GM18520 (cell line): ENCODE results near the gene DDX1.
"Not testable (repeated sequence)": the region's sequence is repeated elsewhere in the genome, so short reads cannot be mapped to it uniquely, and the experiment has no call there.

Experiments
- ATAC-seq: cut with Tn5 transposase; IDR thresholded peaks from one replicate; pipeline ENCODE4 v1.9.1; 2021; ENCODE audit not compliant: unreplicated experiment

Gene DDX1

DNA sequence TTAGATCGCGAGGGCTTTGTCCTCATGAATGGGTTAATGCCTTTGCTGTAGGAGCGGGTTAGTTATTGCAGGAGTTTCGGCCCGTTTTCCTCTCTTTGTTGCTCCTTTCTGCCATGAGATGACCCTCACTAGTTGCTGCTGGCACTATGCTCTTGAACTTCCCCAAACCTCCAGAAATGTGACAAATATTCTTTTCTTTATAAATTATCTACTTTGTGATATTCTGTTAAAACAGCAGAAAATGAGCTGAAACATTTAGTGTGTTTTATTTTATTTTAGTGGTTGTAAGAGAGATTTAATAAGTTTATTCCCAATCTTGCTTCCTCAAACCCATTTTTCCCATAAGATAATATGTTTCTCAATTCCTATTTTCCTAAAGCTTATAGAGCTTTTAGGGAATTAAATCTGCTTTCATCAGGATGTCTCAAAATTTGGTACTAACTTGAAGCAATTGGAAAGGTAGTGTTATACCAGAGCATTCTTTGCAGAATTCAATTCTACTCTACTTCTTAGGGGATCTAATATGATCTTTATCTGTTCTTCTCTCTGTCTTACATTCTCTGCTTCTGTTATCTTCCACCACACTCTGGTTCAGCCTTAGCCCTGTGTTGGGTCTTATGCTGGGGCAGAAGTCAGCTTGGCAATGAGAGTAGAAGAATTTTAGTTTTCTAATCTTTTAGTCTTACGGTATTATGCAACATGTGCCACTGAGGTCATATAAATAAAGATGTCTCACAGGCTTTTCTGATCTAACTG lies 23.1 kb downstream of the DDX1 start:
- no peak for ATAC-seq

DNA sequence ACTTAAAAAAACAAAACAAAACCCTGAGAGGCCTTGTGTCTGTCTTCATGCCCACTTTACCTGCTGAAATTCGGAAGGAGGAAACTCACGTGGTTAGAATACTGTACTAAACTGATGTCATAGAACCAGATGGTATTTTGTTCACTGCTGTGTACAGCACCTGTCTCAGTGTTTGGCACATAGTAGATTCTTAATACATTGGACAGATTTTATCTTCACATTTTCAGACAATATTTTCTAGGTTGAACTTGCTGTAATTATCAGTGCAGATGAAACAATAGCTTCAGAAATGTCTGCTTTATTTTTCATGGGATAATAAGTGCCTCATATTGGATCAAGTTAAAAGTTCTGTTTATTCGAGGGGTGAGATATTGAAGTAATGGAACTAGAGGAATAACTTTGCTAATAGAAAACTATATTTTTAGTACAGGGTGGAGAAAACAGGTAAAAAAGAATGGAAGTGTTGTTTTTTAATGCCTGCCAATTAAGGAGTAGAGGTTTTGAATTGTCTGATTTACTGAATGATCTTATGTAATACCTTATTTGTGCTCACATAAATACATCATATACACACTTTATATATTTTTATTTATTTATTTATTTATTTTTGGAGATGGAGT lies 23.7 kb downstream of the DDX1 start:
- ATAC-seq = no peak

GRCh38 chr2:15616429-15616828 lies 24.8 kb downstream of the DDX1 start:
- no peak for ATAC-seq

DNA sequence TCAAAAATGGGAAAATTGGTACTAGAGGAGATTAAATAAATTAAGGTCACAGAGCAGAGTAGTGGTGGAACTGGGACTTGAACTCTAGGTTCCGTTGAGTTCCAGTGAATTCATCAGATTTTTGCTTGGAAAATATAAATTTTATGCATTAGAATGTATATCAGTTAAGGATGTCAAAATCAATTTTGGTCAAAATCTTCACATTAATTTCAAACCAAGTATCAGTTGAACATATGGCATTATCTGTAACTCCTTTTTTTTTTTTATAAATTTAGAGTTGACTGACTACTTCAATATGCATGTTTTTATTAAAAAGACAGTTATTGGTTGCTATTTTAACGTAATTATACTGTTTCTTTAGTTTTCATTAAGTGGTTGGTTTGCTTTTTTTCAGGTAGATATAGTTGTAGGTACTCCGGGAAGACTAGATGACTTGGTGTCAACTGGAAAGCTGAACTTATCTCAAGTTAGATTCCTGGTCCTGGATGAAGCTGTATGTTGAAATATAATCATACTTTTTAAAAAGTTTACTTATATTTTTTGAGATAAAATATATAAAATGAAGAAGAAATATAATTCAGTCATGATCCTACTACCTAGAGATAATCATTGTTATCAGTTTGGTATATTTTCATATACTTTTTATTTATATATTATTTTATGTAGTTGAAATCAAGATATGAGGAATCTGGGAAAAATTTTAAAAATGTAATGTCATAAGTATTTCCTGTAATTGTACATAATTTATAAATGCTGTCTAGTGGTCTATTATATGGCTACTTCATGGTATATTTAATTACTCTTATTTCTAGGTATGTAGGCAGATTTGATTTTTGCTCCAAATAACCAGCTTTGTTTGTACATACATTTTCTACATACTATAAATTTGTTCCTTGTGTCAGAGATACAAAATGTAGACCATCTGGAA lies 25.4 kb downstream of the DDX1 start:
- ATAC-seq = no peak

DNA sequence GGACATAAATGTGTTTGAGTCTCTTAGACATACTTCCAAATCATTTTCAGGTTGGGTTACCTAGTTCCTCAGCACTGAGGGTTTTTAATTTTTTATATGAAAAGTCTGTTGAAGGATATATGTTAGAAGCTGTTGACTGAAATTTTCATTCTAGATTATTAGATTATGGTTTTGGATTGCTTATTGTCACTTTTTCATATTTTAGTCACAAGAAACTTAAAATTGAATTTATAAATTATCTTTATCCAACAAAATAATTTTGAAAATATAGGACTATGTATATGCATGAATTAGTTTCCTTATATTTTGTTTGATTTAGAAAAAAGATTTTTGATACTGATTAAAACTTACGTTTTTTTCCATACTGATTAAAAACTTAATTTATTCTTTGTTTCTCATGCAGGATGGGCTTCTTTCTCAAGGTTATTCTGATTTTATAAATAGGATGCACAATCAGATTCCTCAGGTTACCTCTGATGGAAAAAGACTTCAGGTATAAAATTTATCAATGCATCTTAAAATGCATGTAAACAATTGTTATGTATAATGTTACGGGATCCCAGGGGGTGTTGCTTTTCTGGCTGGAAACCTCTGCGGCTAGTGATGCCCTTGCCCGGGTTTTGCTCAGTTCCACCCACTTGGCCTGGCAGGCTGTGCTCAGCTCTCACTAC lies 26.2 kb downstream of the DDX1 start:
- ATAC-seq = no peak

GRCh38 chr2:15618449-15618855 lies 26.8 kb downstream of the DDX1 start:
- ATAC-seq = no peak

DNA sequence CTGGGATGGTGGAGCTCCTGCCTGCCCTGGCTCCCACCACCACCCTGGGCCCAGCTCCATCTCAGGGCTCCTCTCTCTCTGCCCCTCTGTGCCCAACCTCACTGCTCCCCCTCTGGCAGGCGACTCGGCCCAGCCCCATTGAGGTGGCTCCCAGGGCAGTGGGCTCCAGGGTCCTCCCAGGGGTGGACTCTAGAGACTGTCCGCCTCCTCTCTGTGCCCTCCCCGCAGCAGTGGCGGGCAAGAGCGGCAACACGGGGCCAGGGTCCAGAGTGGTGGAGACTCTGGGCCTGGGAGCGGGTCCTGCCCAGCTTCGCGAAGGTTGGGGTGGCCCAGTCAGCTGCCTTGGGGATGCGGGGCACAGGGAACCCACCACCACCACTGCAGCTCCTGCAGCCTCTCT lies 27.4 kb downstream of the DDX1 start:
- no peak for ATAC-seq

GRCh38 chr2:15619510-15619909 lies 27.8 kb downstream of the DDX1 start:
- ATAC-seq = no peak

DNA sequence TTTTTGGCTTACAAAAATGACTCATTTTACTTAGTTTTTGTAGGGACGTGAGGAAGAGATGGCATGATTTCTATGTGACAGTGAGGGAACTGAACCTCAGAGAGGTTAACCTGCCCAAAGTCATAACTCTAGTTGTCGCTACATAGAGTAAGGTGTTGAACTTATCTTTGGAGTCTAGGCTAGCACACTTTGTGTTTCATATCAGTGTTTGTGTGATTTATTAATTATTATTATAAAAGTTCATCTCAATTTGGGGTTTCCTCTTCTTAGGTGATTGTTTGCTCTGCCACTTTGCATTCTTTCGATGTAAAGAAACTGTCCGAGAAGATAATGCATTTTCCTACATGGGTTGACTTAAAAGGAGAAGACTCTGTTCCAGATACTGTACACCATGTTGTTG lies 28.3 kb downstream of the DDX1 start:
- no peak for ATAC-seq

DNA sequence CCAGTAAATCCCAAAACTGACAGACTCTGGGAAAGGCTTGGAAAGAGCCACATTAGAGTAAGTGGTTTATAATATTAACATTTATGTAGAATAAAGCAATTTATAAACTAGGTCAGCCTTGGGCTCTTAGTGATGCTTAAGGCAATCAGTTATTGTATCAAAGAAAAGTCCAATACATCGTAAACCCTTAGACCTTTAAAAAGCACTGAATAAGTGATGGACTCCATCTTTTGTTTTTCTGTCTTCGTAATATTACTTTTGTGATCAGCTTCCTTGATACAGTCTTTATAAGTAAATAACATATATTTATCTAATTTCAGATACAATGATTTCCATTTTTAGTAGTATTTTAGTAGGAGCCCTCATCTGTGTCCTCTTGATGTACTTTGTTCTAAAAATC lies 28.7 kb downstream of the DDX1 start:
- ATAC-seq = no peak

- no peak for ATAC-seq
Observed at GRCh38 chr2:15620857-15621471, 29.3 kb downstream of the DDX1 start.

- not testable (repeated sequence) for ATAC-seq
Observed at GRCh38 chr2:15621472-15621870, 29.8 kb downstream of the DDX1 start.

GRCh38 chr2:15622214-15622613 lies 30.5 kb downstream of the DDX1 start:
- no peak for ATAC-seq

- no peak for ATAC-seq
Observed at GRCh38 chr2:15622614-15623480, 31.2 kb downstream of the DDX1 start.

GRCh38 chr2:15623481-15623796 lies 31.8 kb downstream of the DDX1 start:
- ATAC-seq = no peak

- ATAC-seq = no peak
Observed at GRCh38 chr2:15623898-15624541, 32.4 kb downstream of the DDX1 start.

GRCh38 chr2:15624903-15625302 lies 33.2 kb downstream of the DDX1 start:
- no peak for ATAC-seq

DNA sequence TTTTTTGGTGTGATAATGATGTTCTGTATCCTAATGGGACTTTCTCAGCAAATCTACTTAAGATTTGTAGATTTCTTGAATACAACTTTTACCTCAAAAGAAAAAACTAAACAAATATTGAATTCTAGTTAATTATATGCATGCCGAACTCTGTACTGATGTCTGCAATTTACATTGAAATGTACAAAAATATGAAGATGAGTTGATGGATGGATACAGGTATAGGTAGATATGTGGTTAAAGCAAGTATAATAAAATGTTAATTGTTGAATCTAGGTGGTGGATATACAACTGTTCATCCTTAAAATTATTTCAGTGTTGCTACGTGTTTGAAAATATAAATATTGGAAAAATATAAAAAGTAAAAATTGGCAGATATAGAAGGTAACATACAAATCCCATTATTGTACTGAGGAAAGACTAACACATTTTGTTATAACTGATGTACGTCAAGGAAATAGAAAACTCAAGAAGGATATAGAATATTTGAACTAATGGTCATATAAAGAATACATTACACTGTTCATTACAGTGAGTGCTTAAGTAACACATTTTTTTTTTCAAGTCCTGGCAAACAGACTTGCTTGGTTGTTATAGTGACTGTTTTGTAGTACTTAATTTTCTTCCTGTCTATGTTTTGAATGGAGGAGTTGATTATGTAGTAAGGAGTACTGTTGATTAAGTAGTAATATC lies 33.8 kb downstream of the DDX1 start:
- ATAC-seq = no peak

- ATAC-seq = no peak
Observed at GRCh38 chr2:15626126-15626525, 34.5 kb downstream of the DDX1 start.
